Neuron (in vitro differentiated cells): ENCODE measurements around the gene OR13C2.

Source experiments
- H2AFZ ChIP-seq: one replicate; pipeline ENCODE4 v1.6.1; 2013; ENCODE audit warnings: low read depth, mild to moderate bottlenecking, inconsistent platforms, low read length, moderate library complexity
- H3K27me3 ChIP-seq: one replicate; pipeline ENCODE4 v1.6.1; 2013; ENCODE audit warnings: low read length; ENCODE audit not compliant: insufficient read depth
- H3K36me3 ChIP-seq: one replicate; pipeline ENCODE4 v1.6.1; 2013; ENCODE audit warnings: low read length; ENCODE audit not compliant: insufficient read depth
- H3K4me1 ChIP-seq: one replicate; pipeline ENCODE4 v1.6.1; 2013; ENCODE audit warnings: low read length; ENCODE audit not compliant: insufficient read depth
- H3K4me3 ChIP-seq: 2 replicates; pipeline ENCODE4 v1.5.1; 2013; ENCODE audit warnings: mild to moderate bottlenecking, low read length, moderate library complexity
- H3K9me3 ChIP-seq: one replicate; pipeline ENCODE4 v1.6.1; 2013; ENCODE audit warnings: low read length

OR13C2 gene

DNA sequence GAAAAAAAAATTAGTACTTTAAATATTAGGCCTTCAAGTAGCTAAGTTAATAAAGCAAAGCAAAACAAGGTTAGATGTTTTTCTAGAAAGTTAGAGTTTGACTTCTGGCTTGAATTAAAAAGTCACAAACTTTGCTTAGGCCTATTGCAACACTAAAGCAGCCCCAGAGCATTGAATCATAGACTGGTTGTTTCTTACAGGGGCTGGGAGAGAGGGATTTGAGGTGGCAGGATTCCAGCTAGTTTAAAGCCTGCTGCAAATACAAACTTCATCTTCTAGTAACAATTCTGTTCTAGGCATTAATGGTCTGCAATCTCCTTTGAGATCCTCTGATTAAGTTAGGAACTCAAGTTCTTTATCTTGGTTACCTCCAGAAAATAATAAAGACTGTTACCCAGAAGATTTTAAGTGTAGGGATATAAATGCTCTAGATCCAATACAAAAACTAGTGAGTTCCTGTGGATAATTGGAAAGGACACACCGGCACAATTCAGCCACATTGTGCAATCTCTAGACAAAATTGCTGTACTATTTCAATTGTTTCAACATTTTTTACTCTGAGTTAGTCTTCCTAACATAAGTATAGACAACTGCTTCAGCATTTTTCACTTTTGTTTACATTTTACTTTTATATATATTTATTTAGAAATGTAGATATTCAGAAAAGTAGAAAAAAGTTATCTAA is 18.8 kb downstream of the OR13C2 start:
- H3K27me3 ChIP-seq, result no peaks in the 10 kb centered on the region
- no peaks in the 10 kb centered on the region for H3K36me3 ChIP-seq
- no peaks in the 10 kb centered on the region for H3K4me1 ChIP-seq
- no peak overlapping the region for H3K4me3 ChIP-seq
- H3K9me3 ChIP-seq, result no peaks in the 10 kb centered on the region
- no peak overlapping the region for H2AFZ ChIP-seq

DNA sequence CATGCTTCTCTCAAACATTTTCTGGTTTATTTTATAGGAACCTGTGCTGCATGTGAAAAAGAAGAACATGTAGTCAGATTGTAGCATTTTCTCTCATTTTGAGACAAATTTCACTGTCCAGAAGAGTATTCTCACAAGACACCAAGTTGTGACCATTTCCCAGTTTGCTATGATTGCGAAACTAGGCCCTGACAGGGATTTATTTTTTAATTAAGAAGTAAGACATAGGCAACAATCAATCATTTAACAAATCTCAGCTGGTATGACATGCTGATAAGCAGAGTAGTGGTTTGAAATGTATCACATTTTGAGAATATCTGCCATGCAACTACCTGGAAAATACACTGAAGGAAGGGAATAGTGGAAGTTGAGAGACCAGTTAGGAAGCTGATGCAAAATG is 24.9 kb downstream of the OR13C2 start:
- H3K4me1 ChIP-seq, result no peaks in the 10 kb centered on the region
- no peak overlapping the region for H2AFZ ChIP-seq
- no peaks in the 10 kb centered on the region for H3K36me3 ChIP-seq
- H3K27me3 ChIP-seq, result no peaks in the 10 kb centered on the region
- H3K4me3 ChIP-seq, result no peak overlapping the region
- H3K9me3 ChIP-seq, result no peaks in the 10 kb centered on the region

DNA sequence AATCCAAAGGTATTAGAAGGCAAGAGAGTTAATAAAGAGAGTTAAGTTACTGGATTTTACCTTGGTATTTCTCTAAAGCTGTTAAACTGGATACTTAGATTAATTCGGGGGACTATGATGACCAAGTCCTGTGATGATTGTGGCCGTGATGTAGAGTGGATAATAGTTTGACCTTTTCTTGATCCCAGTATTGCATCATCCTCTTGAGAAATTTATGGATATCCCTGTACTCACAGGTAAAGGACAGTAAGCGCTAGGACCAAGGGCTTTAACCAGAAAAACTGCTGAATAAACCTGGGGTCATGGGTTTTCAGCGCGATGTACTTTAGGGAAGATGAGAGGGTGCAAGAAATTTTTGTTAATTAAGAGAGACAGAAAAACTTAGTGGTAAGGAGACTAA is 28.2 kb downstream of the OR13C2 start:
- no peaks in the 10 kb centered on the region for H3K36me3 ChIP-seq
- no peak overlapping the region for H2AFZ ChIP-seq
- H3K4me3 ChIP-seq, result no peak overlapping the region
- H3K4me1 ChIP-seq, result no peaks in the 10 kb centered on the region
- no peaks in the 10 kb centered on the region for H3K27me3 ChIP-seq
- no peaks in the 10 kb centered on the region for H3K9me3 ChIP-seq

- Histone ChIP-seq H2AFZ (no peak overlapping the region), H3K4me1 (no peaks in the 10 kb centered on the region), H3K27me3 (no peaks in the 10 kb centered on the region), H3K36me3 (no peaks in the 10 kb centered on the region), H3K4me3 (no peak overlapping the region), H3K9me3 (no peaks in the 10 kb centered on the region)
Measured at GRCh38 chr9:104575456-104575855, 30.0 kb downstream of the OR13C2 start.

DNA sequence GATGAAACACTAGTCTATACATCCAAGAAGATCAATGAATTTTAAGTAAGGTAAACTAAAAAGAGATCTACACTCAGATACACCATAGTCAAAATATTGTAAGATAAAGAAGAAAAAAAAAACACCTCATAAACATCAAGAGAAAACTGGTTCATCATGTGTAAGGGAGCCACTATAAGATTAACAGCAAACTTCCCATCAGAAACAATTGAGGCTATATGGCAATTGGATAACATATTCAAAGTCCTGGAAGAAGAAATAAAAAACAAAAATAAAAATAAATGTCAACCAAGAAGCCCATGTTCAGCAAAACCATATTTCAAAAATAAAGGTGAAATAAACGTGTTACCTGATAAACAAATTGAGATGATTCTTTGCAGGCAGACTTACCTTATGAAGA is 32.8 kb downstream of the OR13C2 start:
- no peak overlapping the region for H2AFZ ChIP-seq
- no peaks in the 10 kb centered on the region for H3K27me3 ChIP-seq
- no peaks in the 10 kb centered on the region for H3K4me1 ChIP-seq
- H3K36me3 ChIP-seq, result no peaks in the 10 kb centered on the region
- H3K9me3 ChIP-seq, result no peaks in the 10 kb centered on the region
- H3K4me3 ChIP-seq, result no peak overlapping the region

DNA sequence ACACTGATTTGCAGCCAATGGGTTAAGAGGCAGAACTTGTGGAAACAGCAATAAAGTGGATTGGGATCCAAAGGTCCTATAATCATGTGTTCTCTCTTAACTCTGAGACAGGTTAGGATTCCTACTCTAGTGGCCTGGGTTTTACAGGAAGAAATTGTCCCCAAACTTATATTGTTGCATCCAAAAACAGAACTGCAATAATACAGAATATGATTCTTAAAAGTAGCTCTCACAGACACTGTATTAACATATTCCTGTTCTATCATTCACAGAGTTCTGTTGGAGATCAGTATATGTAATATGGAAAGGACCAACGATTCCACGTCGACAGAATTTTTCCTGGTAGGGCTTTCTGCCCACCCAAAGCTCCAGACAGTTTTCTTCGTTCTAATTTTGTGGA is 36.6 kb downstream of the OR13C2 start, which contains the start of gene OR13C8:
OR13C8 (plus strand) TSS at position 301 of the 400 bp plus-strand sequence; CDS start at position 301, 0 bp downstream.
- Histone ChIP-seq H3K9me3 (no peaks in the 10 kb centered on the region), H2AFZ (no peak within 1 kb of the TSS), H3K4me1 (no peaks in the 10 kb centered on the region), H3K27me3 (no peaks in the 10 kb centered on the region), H3K36me3 (no peaks in the 10 kb centered on the region), H3K4me3 (no peak within 1 kb of the TSS)

DNA sequence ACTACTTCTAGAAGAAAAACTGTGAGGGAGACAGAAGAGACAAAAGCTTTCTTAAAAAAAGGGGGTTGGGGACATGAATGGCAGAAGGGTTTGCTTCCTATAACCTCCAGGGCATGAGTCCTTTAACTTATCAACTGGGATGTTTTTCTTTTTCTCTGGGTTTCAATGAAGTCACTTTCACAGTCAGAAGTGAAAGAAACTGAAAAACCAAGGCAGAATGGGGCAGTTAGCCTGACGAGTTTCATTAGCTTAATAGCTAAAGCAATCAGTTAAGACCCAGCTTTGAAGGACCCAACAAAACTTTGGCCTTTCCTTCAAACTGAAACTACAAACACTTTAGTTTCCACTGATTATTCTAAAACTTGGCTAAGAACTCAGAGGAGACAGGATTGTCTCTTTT is 41.1 kb downstream of the OR13C2 start:
- H3K4me1 ChIP-seq, result no peaks in the 10 kb centered on the region
- no peak overlapping the region for H2AFZ ChIP-seq
- H3K9me3 ChIP-seq, result no peaks in the 10 kb centered on the region
- no peaks in the 10 kb centered on the region for H3K36me3 ChIP-seq
- no peak overlapping the region for H3K4me3 ChIP-seq
- H3K27me3 ChIP-seq, result no peaks in the 10 kb centered on the region

DNA sequence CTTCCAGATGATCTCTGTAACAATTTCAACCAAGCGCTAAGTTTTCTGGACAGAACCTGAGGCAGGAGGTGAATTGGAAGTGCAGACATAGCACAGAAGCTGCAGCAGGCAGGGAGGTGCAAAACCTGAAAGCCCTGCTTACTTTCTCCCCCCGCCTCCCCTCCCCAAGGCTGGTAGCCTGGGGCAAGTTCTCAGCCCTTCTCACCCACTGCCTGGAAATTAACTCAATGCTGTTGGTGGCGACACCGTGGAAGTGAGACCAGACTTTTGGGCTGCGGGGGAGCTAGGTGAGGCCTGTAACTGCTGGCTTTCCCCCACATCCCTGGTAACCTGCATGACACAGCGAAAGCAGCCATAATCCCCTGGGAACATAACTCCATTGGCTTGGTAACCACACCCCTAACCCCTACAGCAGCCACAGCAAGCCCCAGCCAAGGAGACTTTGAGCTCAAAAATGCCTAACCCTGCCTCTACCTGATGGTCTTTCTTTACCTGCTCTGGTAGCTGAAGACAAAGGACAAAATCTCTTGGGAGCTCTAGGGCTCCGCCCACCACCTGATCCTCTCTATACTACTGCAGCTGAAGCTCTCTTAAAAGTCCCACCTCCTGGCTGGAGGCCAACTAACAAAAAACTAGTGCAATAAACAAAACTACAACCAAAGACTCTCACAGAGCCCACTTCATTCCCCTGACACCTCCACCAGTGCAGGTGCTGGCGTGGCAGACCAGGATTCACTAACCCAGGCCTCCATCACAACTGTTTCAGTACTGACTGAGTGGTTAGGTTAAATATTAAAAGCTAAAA is 48.4 kb downstream of the OR13C2 start:
- no peak overlapping the region for H3K4me3 ChIP-seq
- no peak overlapping the region for H2AFZ ChIP-seq
- no peaks in the 10 kb centered on the region for H3K9me3 ChIP-seq
- H3K27me3 ChIP-seq, result no peaks in the 10 kb centered on the region
- H3K4me1 ChIP-seq, result no peaks in the 10 kb centered on the region
- no peaks in the 10 kb centered on the region for H3K36me3 ChIP-seq

- H3K4me1 ChIP-seq, result no peaks in the 10 kb centered on the region
- no peaks in the 10 kb centered on the region for H3K9me3 ChIP-seq
- no peaks in the 10 kb centered on the region for H3K36me3 ChIP-seq
- no peaks in the 10 kb centered on the region for H3K27me3 ChIP-seq
- no peak overlapping the region for H3K4me3 ChIP-seq
- no peak overlapping the region for H2AFZ ChIP-seq
Measured at GRCh38 chr9:104555521-104555920, 49.9 kb downstream of the OR13C2 start.
